ENCODE measurements around the gene PTGR3.

GRCh38 chr18:75228967-75229366 lies 20.0 kb upstream of the PTGR3 start:
- TF ChIP-seq, protein P1, sequence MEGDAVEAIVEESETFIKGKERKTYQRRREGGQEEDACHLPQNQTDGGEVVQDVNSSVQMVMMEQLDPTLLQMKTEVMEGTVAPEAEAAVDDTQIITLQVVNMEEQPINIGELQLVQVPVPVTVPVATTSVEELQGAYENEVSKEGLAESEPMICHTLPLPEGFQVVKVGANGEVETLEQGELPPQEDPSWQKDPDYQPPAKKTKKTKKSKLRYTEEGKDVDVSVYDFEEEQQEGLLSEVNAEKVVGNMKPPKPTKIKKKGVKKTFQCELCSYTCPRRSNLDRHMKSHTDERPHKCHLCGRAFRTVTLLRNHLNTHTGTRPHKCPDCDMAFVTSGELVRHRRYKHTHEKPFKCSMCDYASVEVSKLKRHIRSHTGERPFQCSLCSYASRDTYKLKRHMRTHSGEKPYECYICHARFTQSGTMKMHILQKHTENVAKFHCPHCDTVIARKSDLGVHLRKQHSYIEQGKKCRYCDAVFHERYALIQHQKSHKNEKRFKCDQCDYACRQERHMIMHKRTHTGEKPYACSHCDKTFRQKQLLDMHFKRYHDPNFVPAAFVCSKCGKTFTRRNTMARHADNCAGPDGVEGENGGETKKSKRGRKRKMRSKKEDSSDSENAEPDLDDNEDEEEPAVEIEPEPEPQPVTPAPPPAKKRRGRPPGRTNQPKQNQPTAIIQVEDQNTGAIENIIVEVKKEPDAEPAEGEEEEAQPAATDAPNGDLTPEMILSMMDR (conservative IDR thresholded peaks at IDR 0.05 in 1 of 2, IDR thresholded peaks at IDR 0.05 in 1 of 2; ENCODE audit: low read depth in 1 of 2, low read length in 2 of 2) = no peak
- TF ChIP-seq EZH2 (IDR thresholded peaks at IDR 0.05; ENCODE audit: low read length, missing control alignments) = no peak
